ENCODE data around the gene EMP1.
"Not testable (repeated sequence)": the region's sequence is repeated elsewhere in the genome, so short reads cannot be mapped to it uniquely, and the experiment has no call there.

The EMP1 gene

GRCh38 chr12:13259625-13260024 is 63.1 kb downstream of the EMP1 start:
- not testable (repeated sequence) for DNase-seq

GRCh38 chr12:13267826-13268225 is 71.3 kb downstream of the EMP1 start:
- DNase-seq, result not testable (repeated sequence)

GRCh38 chr12:13268581-13268980 is 72.1 kb downstream of the EMP1 start:
- DNase-seq, result no peak
